ENCODE measurements around the gene GALM.
"Not testable (repeated sequence)": the region's sequence is repeated elsewhere in the genome, so short reads cannot be mapped to it uniquely, and the experiment has no call there.

GALM gene

GRCh38 chr2:38733300-38733971 lies 67.5 kb downstream of the GALM start:
- Histone ChIP-seq H3K4me1 (ENCODE audit: low read depth, poor library complexity, severe bottlenecking) (peaks cover 48% of the 10 kb centered on the region), H3K79me2 (ENCODE audit: insufficient read depth, low read depth) (no peaks in the 10 kb centered on the region; the same call in 1 of the 2 replicates), H4K20me1 (ENCODE audit: insufficient read depth) (no peaks in the 10 kb centered on the region), H3K27ac (peak overlapping the region; percentile 10; the same call in 1 of the 2 replicates), H3K9ac (no peak overlapping the region), H3K36me3 (ENCODE audit: insufficient read depth) (no peaks in the 10 kb centered on the region; the same call in 1 of the 2 replicates), H3K4me2 (no peak overlapping the region; the same call in 1 of the 2 replicates), H3K27me3 (ENCODE audit: insufficient read depth, low read depth) (no peaks in the 10 kb centered on the region), H2AFZ (ENCODE audit: low read depth) (no peak overlapping the region), H3K4me3 (IDR thresholded peaks at IDR 0.05; ENCODE audit: insufficient read depth, low read depth, low read length) (no peak overlapping the region)
- TF ChIP-seq, protein P1, sequence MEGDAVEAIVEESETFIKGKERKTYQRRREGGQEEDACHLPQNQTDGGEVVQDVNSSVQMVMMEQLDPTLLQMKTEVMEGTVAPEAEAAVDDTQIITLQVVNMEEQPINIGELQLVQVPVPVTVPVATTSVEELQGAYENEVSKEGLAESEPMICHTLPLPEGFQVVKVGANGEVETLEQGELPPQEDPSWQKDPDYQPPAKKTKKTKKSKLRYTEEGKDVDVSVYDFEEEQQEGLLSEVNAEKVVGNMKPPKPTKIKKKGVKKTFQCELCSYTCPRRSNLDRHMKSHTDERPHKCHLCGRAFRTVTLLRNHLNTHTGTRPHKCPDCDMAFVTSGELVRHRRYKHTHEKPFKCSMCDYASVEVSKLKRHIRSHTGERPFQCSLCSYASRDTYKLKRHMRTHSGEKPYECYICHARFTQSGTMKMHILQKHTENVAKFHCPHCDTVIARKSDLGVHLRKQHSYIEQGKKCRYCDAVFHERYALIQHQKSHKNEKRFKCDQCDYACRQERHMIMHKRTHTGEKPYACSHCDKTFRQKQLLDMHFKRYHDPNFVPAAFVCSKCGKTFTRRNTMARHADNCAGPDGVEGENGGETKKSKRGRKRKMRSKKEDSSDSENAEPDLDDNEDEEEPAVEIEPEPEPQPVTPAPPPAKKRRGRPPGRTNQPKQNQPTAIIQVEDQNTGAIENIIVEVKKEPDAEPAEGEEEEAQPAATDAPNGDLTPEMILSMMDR (conservative IDR thresholded peaks at IDR 0.05; ENCODE audit: low read depth, low read length): no peak

DNA sequence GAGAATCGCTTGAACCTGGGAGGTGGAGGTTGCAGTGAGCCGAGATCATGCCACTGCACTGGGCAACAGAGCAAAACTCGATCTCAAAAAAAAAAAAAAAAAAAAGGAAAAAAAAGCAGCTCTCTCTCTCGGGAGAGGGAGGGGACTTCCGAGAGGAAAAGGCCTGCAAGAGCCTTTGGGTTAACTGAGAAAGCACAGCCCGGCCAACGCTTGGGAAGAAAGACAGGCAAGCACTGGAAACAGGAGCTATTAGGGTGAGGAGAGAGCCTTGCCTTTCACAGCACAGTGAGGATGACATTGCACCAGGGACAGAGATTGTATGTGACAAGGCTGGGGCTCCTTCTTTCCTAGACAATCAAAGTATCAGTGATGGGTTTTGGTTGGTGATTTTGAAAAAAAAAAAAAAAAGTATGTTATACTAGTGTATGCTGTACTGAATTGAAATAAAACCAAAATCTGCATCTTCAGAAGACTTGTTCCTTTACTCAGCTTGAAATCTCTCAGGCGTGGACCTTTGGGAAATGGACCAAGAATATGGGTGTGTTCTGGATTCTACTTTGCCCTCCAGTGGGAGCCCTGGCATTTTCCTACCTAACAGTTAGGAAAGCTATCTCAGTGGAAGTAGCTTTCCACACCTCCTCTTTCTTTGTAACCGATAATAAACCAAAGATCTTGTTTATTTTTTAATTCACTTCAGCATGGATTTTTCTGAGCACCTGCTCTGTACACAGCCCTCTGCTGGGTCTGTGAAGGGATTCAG lies 68.6 kb downstream of the GALM start:
- TF ChIP-seq, protein P1 (conservative IDR thresholded peaks at IDR 0.05; ENCODE audit: low read depth, low read length): no peak
- Histone ChIP-seq H3K9ac (no peak overlapping the region), H3K27ac (peak overlapping the region; percentile 1; the same call in 1 of the 2 replicates), H3K27me3 (ENCODE audit: insufficient read depth, low read depth) (no peaks in the 10 kb centered on the region), H3K36me3 (ENCODE audit: insufficient read depth) (no peaks in the 10 kb centered on the region; the same call in 1 of the 2 replicates), H3K79me2 (ENCODE audit: insufficient read depth, low read depth) (0 out of 2 replicates have a peak, but pooled peaks cover 2% of the 10 kb centered on the region), H3K4me1 (ENCODE audit: low read depth, poor library complexity, severe bottlenecking) (peaks cover 38% of the 10 kb centered on the region), H3K4me3 (IDR thresholded peaks at IDR 0.05; ENCODE audit: insufficient read depth, low read depth, low read length) (no peak overlapping the region), H4K20me1 (ENCODE audit: insufficient read depth) (no peaks in the 10 kb centered on the region), H3K4me2 (no peak overlapping the region), H2AFZ (ENCODE audit: low read depth) (no peak overlapping the region)

DNA sequence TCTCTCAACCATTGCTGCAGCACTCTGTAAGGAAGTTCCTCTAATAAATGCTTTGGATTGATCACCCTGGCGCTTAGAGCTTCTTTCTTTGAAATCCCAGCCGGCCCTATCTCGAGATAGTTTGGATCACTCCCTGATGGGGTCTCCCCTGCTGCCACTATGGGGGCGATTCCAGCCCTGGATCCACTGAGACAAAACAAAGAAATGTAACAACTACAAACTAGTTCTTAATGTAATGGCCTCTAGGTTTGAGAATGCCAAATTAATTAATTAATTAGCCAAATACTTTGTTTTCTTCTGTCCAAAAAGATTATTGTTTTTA lies 70.0 kb downstream of the GALM start:
- Histone ChIP-seq H4K20me1 (ENCODE audit: insufficient read depth) (no peaks in the 10 kb centered on the region), H3K4me1 (ENCODE audit: low read depth, poor library complexity, severe bottlenecking) (peaks cover 38% of the 10 kb centered on the region), H2AFZ (ENCODE audit: low read depth) (no peak overlapping the region), H3K79me2 (ENCODE audit: insufficient read depth, low read depth) (peaks cover 7% of the 10 kb centered on the region; the same call in 1 of the 2 replicates), H3K4me3 (IDR thresholded peaks at IDR 0.05; ENCODE audit: insufficient read depth, low read depth, low read length) (no peak overlapping the region), H3K9ac (no peak overlapping the region), H3K4me2 (no peak overlapping the region), H3K27me3 (ENCODE audit: insufficient read depth, low read depth) (no peaks in the 10 kb centered on the region), H3K36me3 (ENCODE audit: insufficient read depth) (no peaks in the 10 kb centered on the region; the same call in 1 of the 2 replicates), H3K27ac (no peak overlapping the region; the same call in 1 of the 2 replicates)
- TF ChIP-seq, protein P1 (conservative IDR thresholded peaks at IDR 0.05; ENCODE audit: low read depth, low read length): no peak

DNA sequence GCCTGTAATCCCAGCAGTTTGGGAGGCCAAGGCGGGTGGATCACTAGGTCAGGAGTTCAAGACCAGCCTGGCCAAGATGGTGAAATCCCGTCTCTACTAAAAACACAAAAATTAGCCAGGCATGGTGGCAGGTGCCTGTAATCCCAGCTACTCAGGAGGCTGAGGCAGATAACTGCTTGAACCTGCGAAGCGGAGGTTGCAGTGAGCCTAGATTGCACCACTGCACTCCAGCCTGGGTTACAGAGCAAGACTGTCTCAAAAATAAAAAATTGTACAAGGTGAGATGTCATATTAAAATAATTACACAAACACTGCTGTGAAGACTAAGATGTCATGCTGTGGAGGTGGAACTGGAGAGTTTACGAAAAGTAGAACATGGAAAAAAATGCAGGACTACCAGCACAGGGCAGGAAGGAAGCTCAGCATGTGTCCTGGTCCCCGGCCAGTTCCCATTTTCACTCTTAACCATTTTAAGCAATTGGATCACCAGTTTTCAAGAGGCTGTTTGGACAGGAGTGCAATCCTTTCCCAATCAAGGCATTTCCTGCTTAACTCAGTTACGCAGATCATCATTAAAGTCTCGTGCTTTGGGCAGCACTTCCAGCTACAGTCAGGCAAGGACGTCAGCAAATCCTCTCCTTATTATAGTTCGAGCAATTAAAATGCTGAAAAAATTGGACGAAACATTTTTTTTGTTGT lies 71.2 kb downstream of the GALM start:
- H3K36me3 ChIP-seq (ENCODE audit: insufficient read depth); H3K27ac ChIP-seq; H3K27me3 ChIP-seq (ENCODE audit: insufficient read depth, low read depth); H2AFZ ChIP-seq (ENCODE audit: low read depth); H3K4me3 ChIP-seq (IDR thresholded peaks at IDR 0.05; ENCODE audit: insufficient read depth, low read depth, low read length); H3K9ac ChIP-seq; H3K79me2 ChIP-seq (ENCODE audit: insufficient read depth, low read depth); H3K4me2 ChIP-seq; H4K20me1 ChIP-seq (ENCODE audit: insufficient read depth): not testable (repeated sequence)
- peaks cover 45% of the 10 kb centered on the region for H3K4me1 ChIP-seq (ENCODE audit: low read depth, poor library complexity, severe bottlenecking)
